SJSA1 (cell line): Measurements from ENCODE around the gene UNC13A. TPM values are rescaled to one million over a fixed set of nuclear protein-coding genes. Genes with fewer than 3 reads are reported as not detected.
"Not testable (repeated sequence)": the region's sequence is repeated elsewhere in the genome, so short reads cannot be mapped to it uniquely, and the experiment has no call there.

ENCODE experiments used
- DNase-seq, 2 experiments: peaks; one replicate each; pipeline ENCODE4 v3.0.0-alpha.2; 2015 to 2020; ENCODE audit warnings: low spot score in 2 of 2, low read depth in 1 of 2
- H3K27ac ChIP-seq: fragments of 250-450 bp; sonication (Bioruptor Pico); 2 replicates; pipeline ENCODE4 v1.5.1; 2020; ENCODE audit warnings: mild to moderate bottlenecking, moderate library complexity
- H3K27me3 ChIP-seq: fragments of 250-450 bp; sonication (Bioruptor Pico); replicated peaks from 2 replicates; pipeline ENCODE4 v1.5.1; 2020; ENCODE audit warnings: mild to moderate bottlenecking, moderate library complexity
- H3K36me3 ChIP-seq: fragments of 250-450 bp; sonication (Bioruptor Pico); 2 replicates; pipeline ENCODE4 v1.5.1; 2020; ENCODE audit warnings: mild to moderate bottlenecking
- H3K4me1 ChIP-seq: fragments of 250-450 bp; sonication (Bioruptor Pico); replicated peaks from 2 replicates; pipeline ENCODE4 v1.6.1; 2021; ENCODE audit warnings: mild to moderate bottlenecking
- H3K4me3 ChIP-seq: fragments of 250-450 bp; sonication (Bioruptor Pico); 2 replicates; pipeline ENCODE4 v1.5.1; 2020; ENCODE audit warnings: mild to moderate bottlenecking
- H3K9me3 ChIP-seq: fragments of 250-450 bp; sonication (Bioruptor Pico); replicated peaks from 2 replicates; pipeline ENCODE4 v1.5.1; 2020; ENCODE audit warnings: mild to moderate bottlenecking
- total RNA-seq: library from RNA; depleted of rRNA; stranded (reverse); fragments of >200 nt; shearing (Covaris generic); gene quantifications from 2 replicates; pipeline ENCODE4 v1.2.3, GENCODE V29; 2014

The UNC13A gene
- total RNA-seq, 1 experiment from 2014 or later, result not detected

- no peak overlapping the region for H3K27ac ChIP-seq
- no peak for DNase-seq
- H3K9me3 ChIP-seq, result no peaks in the 10 kb centered on the region
- H3K27me3 ChIP-seq, result peaks cover 11% of the 10 kb centered on the region; the same call in 1 of the 2 replicates
- peaks cover 28% of the 10 kb centered on the region for H3K36me3 ChIP-seq
- H3K4me3 ChIP-seq, result no peak overlapping the region
- H3K4me1 ChIP-seq, result no peaks in the 10 kb centered on the region
Measured at GRCh38 chr19:17584132-17584531, 104.0 kb downstream of the UNC13A start.

GRCh38 chr19:17582613-17583012 lies 105.5 kb downstream of the UNC13A start:
- H3K27me3 ChIP-seq, result peaks cover 11% of the 10 kb centered on the region; the same call in 1 of the 2 replicates
- H3K4me3 ChIP-seq, result no peak overlapping the region
- DNase-seq, result no peak
- H3K9me3 ChIP-seq, result no peaks in the 10 kb centered on the region
- H3K27ac ChIP-seq, result no peak overlapping the region
- H3K36me3 ChIP-seq, result peaks cover 39% of the 10 kb centered on the region
- no peaks in the 10 kb centered on the region for H3K4me1 ChIP-seq

- DNase-seq, result no peak
- H3K4me1 ChIP-seq, result no peaks in the 10 kb centered on the region
- no peaks in the 10 kb centered on the region for H3K9me3 ChIP-seq
- no peak overlapping the region for H3K4me3 ChIP-seq
- H3K27ac ChIP-seq, result no peak overlapping the region
- peaks cover 43% of the 10 kb centered on the region for H3K36me3 ChIP-seq
- H3K27me3 ChIP-seq, result peaks cover 11% of the 10 kb centered on the region; the same call in 1 of the 2 replicates
Measured at GRCh38 chr19:17581211-17581874, 106.8 kb downstream of the UNC13A start.

- Histone ChIP-seq H3K27ac (no peak overlapping the region), H3K36me3 (peaks cover 49% of the 10 kb centered on the region), H3K4me1 (no peaks in the 10 kb centered on the region), H3K27me3 (0 out of 2 replicates have a peak, but pooled peaks cover 9% of the 10 kb centered on the region), H3K9me3 (no peaks in the 10 kb centered on the region), H3K4me3 (no peak overlapping the region)
- no peak for DNase-seq
Measured at GRCh38 chr19:17580470-17581144, 107.5 kb downstream of the UNC13A start.

- Histone ChIP-seq H3K9me3 (no peaks in the 10 kb centered on the region), H3K27ac (no peak overlapping the region), H3K36me3 (peaks cover 56% of the 10 kb centered on the region), H3K4me3 (no peak overlapping the region), H3K27me3 (0 out of 2 replicates have a peak, but pooled peaks cover 2% of the 10 kb centered on the region), H3K4me1 (no peaks in the 10 kb centered on the region)
- peak; percentile 30 to 70 for DNase-seq
Measured at GRCh38 chr19:17579661-17580244, 108.4 kb downstream of the UNC13A start.

GRCh38 chr19:17577457-17578097 lies 110.6 kb downstream of the UNC13A start:
- H3K27ac ChIP-seq, result no peak overlapping the region
- no peaks in the 10 kb centered on the region for H3K27me3 ChIP-seq
- no peak overlapping the region for H3K4me3 ChIP-seq
- DNase-seq, result no peak
- peaks cover 72% of the 10 kb centered on the region for H3K36me3 ChIP-seq
- no peaks in the 10 kb centered on the region for H3K4me1 ChIP-seq
- H3K9me3 ChIP-seq, result no peaks in the 10 kb centered on the region

- H3K27ac ChIP-seq, result no peak overlapping the region
- H3K27me3 ChIP-seq, result no peaks in the 10 kb centered on the region
- peaks cover 72% of the 10 kb centered on the region for H3K36me3 ChIP-seq
- no peak overlapping the region for H3K4me3 ChIP-seq
- no peaks in the 10 kb centered on the region for H3K9me3 ChIP-seq
- no peaks in the 10 kb centered on the region for H3K4me1 ChIP-seq
- DNase-seq, result peak in 1 of 2 experiments; percentile 59
Measured at GRCh38 chr19:17576758-17577456, 111.2 kb downstream of the UNC13A start.

- Histone ChIP-seq H3K27ac (no peak overlapping the region), H3K9me3 (no peaks in the 10 kb centered on the region), H3K27me3 (no peaks in the 10 kb centered on the region), H3K36me3 (peaks cover 69% of the 10 kb centered on the region), H3K4me3 (no peak overlapping the region), H3K4me1 (no peaks in the 10 kb centered on the region)
- no peak for DNase-seq
Measured at GRCh38 chr19:17575871-17576757, 112.0 kb downstream of the UNC13A start.

GRCh38 chr19:17572638-17573037 lies 115.5 kb downstream of the UNC13A start:
- no peak overlapping the region for H3K4me3 ChIP-seq
- H3K27me3 ChIP-seq, result no peaks in the 10 kb centered on the region
- no peaks in the 10 kb centered on the region for H3K9me3 ChIP-seq
- peaks cover 74% of the 10 kb centered on the region for H3K36me3 ChIP-seq
- no peak for DNase-seq
- H3K27ac ChIP-seq, result no peak overlapping the region
- H3K4me1 ChIP-seq, result no peaks in the 10 kb centered on the region

GRCh38 chr19:17570791-17571190 lies 117.4 kb downstream of the UNC13A start:
- Histone ChIP-seq H3K9me3 (no peaks in the 10 kb centered on the region), H3K27me3 (no peaks in the 10 kb centered on the region), H3K36me3 (peaks cover 84% of the 10 kb centered on the region), H3K4me1 (peaks cover 4% of the 10 kb centered on the region), H3K4me3 (no peak overlapping the region), H3K27ac (no peak overlapping the region)
- DNase-seq, result no peak

GRCh38 chr19:17570291-17570690 lies 117.9 kb downstream of the UNC13A start:
- H3K9me3 ChIP-seq, H3K27me3 ChIP-seq, DNase-seq, H3K27ac ChIP-seq, H3K4me1 ChIP-seq, H3K4me3 ChIP-seq: not testable (repeated sequence)
- peaks cover 81% of the 10 kb centered on the region for H3K36me3 ChIP-seq

GRCh38 chr19:17567940-17568339 lies 120.2 kb downstream of the UNC13A start:
- Histone ChIP-seq H3K36me3 (peaks cover 75% of the 10 kb centered on the region), H3K27me3 (no peaks in the 10 kb centered on the region), H3K4me1 (peaks cover 13% of the 10 kb centered on the region), H3K27ac (no peak overlapping the region), H3K9me3 (no peaks in the 10 kb centered on the region), H3K4me3 (no peak overlapping the region)
- DNase-seq, result no peak
